A673 (cell line): ENCODE measurements around the gene PLPPR3. TPM values are rescaled to one million over a fixed set of nuclear protein-coding genes. Genes with fewer than 3 reads are reported as not detected.
A peak's percentile ranks its signal among the peaks of the same experiment; 100 is the strongest.

ENCODE experiments used
- BruUV-seq: library from RNA; stranded (reverse); fragments of 400-500 nt; replicated peaks from 2 replicates; lab custom pipeline; 2021; lab: Mats Ljungman, UMichigan
- CTCF ChIA-PET: fragments of 300-600 bp; sonication (Branson Sonifier 250); formaldehyde crosslinking; loops from one replicate; lab custom pipeline; 2022; ENCODE audit warnings: antibody characterized with exemption; lab: Charles Lee
- POLR2A ChIA-PET: fragments of 300-600 bp; sonication (Branson Sonifier 250); formaldehyde crosslinking; loops from one replicate; lab custom pipeline; 2022; ENCODE audit warnings: antibody characterized with exemption; ENCODE audit not compliant: low non-redundant PET; lab: Charles Lee
- DNase-seq: peaks from one replicate; pipeline ENCODE4 v3.0.0-alpha.2; 2015; ENCODE audit warnings: low spot score
- H3K27ac ChIP-seq: fragments of 200-600 bp; sonication (generic); 2 replicates; pipeline ENCODE4 v1.5.1; 2016; ENCODE audit warnings: mixed run types, low read depth, mild to moderate bottlenecking, mixed read lengths, antibody characterized with exemption, low read length; ENCODE audit not compliant: poor library complexity, severe bottlenecking
- H3K27me3 ChIP-seq: fragments of 200-600 bp; sonication (generic); replicated peaks from 2 replicates; pipeline ENCODE4 v1.6.1; 2017; ENCODE audit warnings: mixed run types, low read depth, mild to moderate bottlenecking, mixed read lengths, antibody characterized with exemption, low read length; ENCODE audit not compliant: insufficient read depth, poor library complexity
- H3K36me3 ChIP-seq: fragments of 200-600 bp; sonication (generic); 2 replicates; pipeline ENCODE4 v1.6.1; 2016; ENCODE audit warnings: mixed run types, mild to moderate bottlenecking, mixed read lengths, antibody characterized with exemption, low read length; ENCODE audit not compliant: insufficient read depth, poor library complexity, severe bottlenecking
- H3K4me1 ChIP-seq: fragments of 200-600 bp; sonication (generic); 2 replicates; pipeline ENCODE4 v1.6.1; 2017; ENCODE audit warnings: mixed run types, mild to moderate bottlenecking, mixed read lengths, antibody characterized with exemption, low read length; ENCODE audit not compliant: insufficient read depth, poor library complexity, severe bottlenecking
- H3K4me3 ChIP-seq: fragments of 200-600 bp; sonication (generic); 2 replicates; pipeline ENCODE4 v1.5.1; 2016; ENCODE audit warnings: low read depth, mixed run types, mild to moderate bottlenecking, mixed read lengths, low read length; ENCODE audit not compliant: poor library complexity, severe bottlenecking
- H3K9me3 ChIP-seq: fragments of 200-600 bp; sonication (generic); 2 replicates; pipeline ENCODE4 v1.6.1; 2016; ENCODE audit warnings: mixed run types, low read depth, mild to moderate bottlenecking, mixed read lengths, antibody characterized with exemption, low read length; ENCODE audit not compliant: poor library complexity, severe bottlenecking
- EZH2 ChIP-seq: fragments of 200-600 bp; sonication (generic); IDR thresholded peaks from 2 replicates; pipeline ENCODE4 v1.6.1; 2017; ENCODE audit warnings: borderline replicate concordance, low read depth, mild to moderate bottlenecking, mixed read lengths, antibody characterized with exemption, low read length; ENCODE audit not compliant: poor library complexity, severe bottlenecking
- intact Hi-C: fragments of 100-400 bp; cut with micrococcal nuclease; formaldehyde crosslinking; loops from one replicate; pipeline ENCODE4 v1.10.0; 2022; ENCODE audit not compliant: unreplicated experiment
- total RNA-seq: library from RNA; stranded (reverse); gene quantifications from 2 replicates; pipeline ENCODE4 v1.2.3, GENCODE V29; 2021
- TF ChIP-seq, protein P1 (sequence below): fragments of 300-800, 200-600 bp; sonication (generic); conservative IDR thresholded peaks from 2 replicates; pipeline ENCODE4 v1.5.1; 2017; ENCODE audit warnings: low read depth, mild to moderate bottlenecking, antibody characterized with exemption, low read length, moderate library complexity, mixed read lengths

The PLPPR3 gene
- total RNA-seq, 1 experiment from 2014 or later = 13.3 TPM

DNA sequence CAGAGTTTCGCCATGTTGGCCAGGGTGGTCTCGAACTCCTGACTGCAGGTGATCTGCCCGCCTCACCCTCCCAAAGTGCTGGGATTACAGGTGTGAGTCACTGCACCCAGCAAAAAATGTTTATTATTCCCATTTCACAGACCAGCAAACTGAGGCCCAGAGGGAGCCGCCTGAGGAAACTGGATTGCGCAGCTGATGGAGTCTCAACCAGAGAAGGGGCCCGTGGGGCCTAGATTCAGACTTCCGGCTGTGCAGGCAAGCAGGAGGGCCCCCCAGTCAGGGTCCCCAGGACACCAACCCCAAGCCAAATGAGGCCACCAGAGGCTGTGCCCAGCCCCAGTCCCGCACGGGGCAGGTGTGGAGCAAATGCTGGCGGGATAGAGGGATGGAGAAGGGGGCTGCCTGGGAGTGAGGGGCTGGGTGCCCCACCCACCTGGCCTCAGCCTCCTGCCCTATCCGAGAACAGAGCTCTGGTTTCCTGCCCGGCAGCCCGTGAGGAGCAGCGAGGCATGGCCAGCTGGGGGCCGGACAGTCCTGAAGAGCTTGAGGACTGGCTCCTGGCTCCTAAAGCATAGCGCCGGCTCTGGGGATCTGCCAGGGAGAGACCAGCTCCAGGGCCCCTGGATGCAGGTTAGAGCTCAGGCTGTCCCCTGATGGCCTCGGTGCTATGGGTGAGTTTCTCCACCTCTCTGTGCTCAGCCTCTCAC, 48.9 kb downstream of the PLPPR3 start:
- Histone ChIP-seq H3K9me3 (no peaks in the 10 kb centered on the region), H3K27me3 (no peaks in the 10 kb centered on the region), H3K27ac (no peak overlapping the region), H3K4me3 (no peak overlapping the region), H3K36me3 (no peaks in the 10 kb centered on the region), H3K4me1 (no peaks in the 10 kb centered on the region)
- no TSS peak for BruUV-seq
- CTCF ChIA-PET = interaction anchor here (0.5 to 1.0 kb wide), 2 partner anchors 91 to 254 kb away, joined by 3 read pairs; no protein-coding TSS in a partner anchor
- intact Hi-C loops = loop anchor here (5.0 kb wide), 2 partner anchors 89 to 209 kb away; partner anchors contain the start of gene WDR18
- POLR2A ChIA-PET = no interaction called here
- DNase-seq = no peak
- no peak for TF ChIP-seq EZH2
- TF ChIP-seq, protein P1, sequence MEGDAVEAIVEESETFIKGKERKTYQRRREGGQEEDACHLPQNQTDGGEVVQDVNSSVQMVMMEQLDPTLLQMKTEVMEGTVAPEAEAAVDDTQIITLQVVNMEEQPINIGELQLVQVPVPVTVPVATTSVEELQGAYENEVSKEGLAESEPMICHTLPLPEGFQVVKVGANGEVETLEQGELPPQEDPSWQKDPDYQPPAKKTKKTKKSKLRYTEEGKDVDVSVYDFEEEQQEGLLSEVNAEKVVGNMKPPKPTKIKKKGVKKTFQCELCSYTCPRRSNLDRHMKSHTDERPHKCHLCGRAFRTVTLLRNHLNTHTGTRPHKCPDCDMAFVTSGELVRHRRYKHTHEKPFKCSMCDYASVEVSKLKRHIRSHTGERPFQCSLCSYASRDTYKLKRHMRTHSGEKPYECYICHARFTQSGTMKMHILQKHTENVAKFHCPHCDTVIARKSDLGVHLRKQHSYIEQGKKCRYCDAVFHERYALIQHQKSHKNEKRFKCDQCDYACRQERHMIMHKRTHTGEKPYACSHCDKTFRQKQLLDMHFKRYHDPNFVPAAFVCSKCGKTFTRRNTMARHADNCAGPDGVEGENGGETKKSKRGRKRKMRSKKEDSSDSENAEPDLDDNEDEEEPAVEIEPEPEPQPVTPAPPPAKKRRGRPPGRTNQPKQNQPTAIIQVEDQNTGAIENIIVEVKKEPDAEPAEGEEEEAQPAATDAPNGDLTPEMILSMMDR = no peak

DNA sequence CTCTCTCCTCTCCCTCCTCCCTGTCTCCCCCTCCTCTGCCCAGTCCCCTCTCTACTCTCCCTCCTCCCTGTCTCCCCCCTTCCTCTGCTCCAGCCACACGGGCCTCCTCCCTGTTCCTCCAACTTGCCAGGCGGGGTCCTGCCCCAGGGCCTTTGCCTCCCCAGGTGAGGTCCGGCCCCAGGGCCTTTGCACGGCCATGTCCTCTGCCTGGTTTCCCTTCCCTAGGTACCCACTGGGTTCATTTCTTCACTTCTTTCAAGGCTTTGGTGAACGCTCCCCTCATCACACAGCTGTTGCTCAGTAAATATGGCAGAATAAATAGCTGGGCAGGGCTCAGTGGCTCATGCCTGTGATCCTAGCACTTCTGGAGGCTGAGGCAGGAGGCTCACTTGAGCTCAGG, 49.7 kb downstream of the PLPPR3 start:
- POLR2A ChIA-PET = no interaction called here
- H3K27me3 ChIP-seq = no peaks in the 10 kb centered on the region
- BruUV-seq = no TSS peak
- no peaks in the 10 kb centered on the region for H3K4me1 ChIP-seq
- intact Hi-C loops = loop anchor here (5.0 kb wide), 2 partner anchors 90 to 210 kb away; partner anchors contain the start of gene WDR18
- CTCF ChIA-PET = interaction anchor here (1.0 kb wide), 1 partner anchor 91 kb away, joined by 3 read pairs; no protein-coding TSS in a partner anchor
- DNase-seq = no peak
- no peaks in the 10 kb centered on the region for H3K9me3 ChIP-seq
- no peak overlapping the region for H3K4me3 ChIP-seq
- no peak for TF ChIP-seq EZH2
- TF ChIP-seq, protein P1 = no peak
- H3K27ac ChIP-seq = no peak overlapping the region
- H3K36me3 ChIP-seq = no peaks in the 10 kb centered on the region

DNA sequence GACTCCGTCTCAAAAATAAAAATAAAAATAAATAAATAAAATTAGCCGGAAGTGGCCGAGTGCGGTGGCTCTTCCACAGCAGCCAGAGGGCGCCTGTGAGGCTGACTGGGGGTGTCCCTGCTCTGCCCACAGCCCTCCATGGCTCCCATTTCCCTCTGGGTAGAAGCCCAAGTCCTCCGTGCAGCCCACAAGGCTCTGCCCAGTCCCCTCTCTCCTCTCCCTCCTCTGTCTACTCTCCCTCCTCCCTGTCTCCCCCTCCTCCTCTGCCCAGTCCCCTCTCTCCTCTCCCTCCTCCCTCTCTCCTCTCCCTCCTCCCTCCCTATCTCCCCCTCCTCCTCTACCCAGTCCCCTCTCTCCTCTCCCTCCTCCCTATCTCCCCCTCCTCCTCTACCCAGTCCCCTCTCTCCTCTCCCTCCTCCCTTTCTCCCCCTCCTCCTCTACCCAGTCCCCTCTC, 50.4 kb downstream of the PLPPR3 start:
- BruUV-seq = no TSS peak
- H3K9me3 ChIP-seq = no peaks in the 10 kb centered on the region
- H3K36me3 ChIP-seq = no peaks in the 10 kb centered on the region
- POLR2A ChIA-PET = no interaction called here
- DNase-seq = peak; percentile 77
- CTCF ChIA-PET = no interaction called here
- no peak overlapping the region for H3K27ac ChIP-seq
- H3K27me3 ChIP-seq = no peaks in the 10 kb centered on the region
- H3K4me1 ChIP-seq = no peaks in the 10 kb centered on the region
- no peak for TF ChIP-seq EZH2
- TF ChIP-seq, protein P1 = peak; percentile 51
- intact Hi-C loops = loop anchor here (2.0 to 5.0 kb wide), 3 partner anchors 91 to 211 kb away; partner anchors contain the start of gene WDR18
- H3K4me3 ChIP-seq = no peak overlapping the region
